Mucosa of descending colon (tissue), 3 donors: ENCODE data around the gene FBLN1. TPM values are rescaled to one million over a fixed set of nuclear protein-coding genes. Genes with fewer than 3 reads are reported as not detected.
"Not testable (repeated sequence)": the region's sequence is repeated elsewhere in the genome, so short reads cannot be mapped to it uniquely, and the experiment has no call there.

ENCODE experiments used
- ATAC-seq: fragments of 200-7000 bp; cut with Tn5 transposase; one replicate; pipeline ENCODE4 v1.9.1; 2020; ENCODE audit warnings: mild to moderate bottlenecking, moderate library complexity
- DNase-seq, 3 donors: peaks; one replicate each; pipeline ENCODE4 v3.0.0-alpha.2; 2020
- H3K36me3 ChIP-seq: fragments of 200-600 bp; one replicate; pipeline ENCODE4 v1.8.0; 2021; ENCODE audit warnings: low read depth, mild to moderate bottlenecking
- H3K4me1 ChIP-seq: fragments of 200-600 bp; one replicate; pipeline ENCODE4 v1.8.0; 2021; ENCODE audit warnings: low read depth, mild to moderate bottlenecking
- H3K4me3 ChIP-seq: fragments of 200-600 bp; one replicate; pipeline ENCODE4 v1.8.0; 2021; ENCODE audit warnings: mild to moderate bottlenecking
- H3K9me3 ChIP-seq: fragments of 200-600 bp; one replicate; pipeline ENCODE4 v1.8.0; 2021; ENCODE audit warnings: mild to moderate bottlenecking
- CTCF ChIP-seq: fragments of 200-600 bp; IDR thresholded peaks from one replicate; pipeline ENCODE4 v1.8.0; 2022; ENCODE audit warnings: antibody characterized with exemption, mild to moderate bottlenecking
- intact Hi-C, 2 donors: fragments of 100-400 bp; cut with DNase I in 1 of 2; cut with micrococcal nuclease in 1 of 2; formaldehyde crosslinking; loops; one replicate each; pipeline versions ENCODE4 v1.11.0 to v1.11.1; 2022; cut with DNase I, micrococcal nuclease
- total RNA-seq, 3 donors: library from RNA; stranded (reverse); fragmentation: NEBNext Ultra II Directional in 2 of 3; extraction: Animal tissue kit (Norgen Biotek cat#: 25700) in 2 of 3; gene quantifications; one replicate each; pipeline versions ENCODE4 v1.2.1 to v1.2.4, GENCODE V29; 2021 to 2023
- donor health status: DM: no; HTN: no; CAD: no; lungs with moderate emphysema.
- donor health status: DM: no; HTN: no; CAD: no.
- donor health status: DM: no; HTN: yes; CAD: no.

The FBLN1 gene
- total RNA-seq, 3 donors from 2014 or later, result 34.1 to 198 (median 88.3) TPM

- ATAC-seq (peak; percentile 66), DNase-seq (no peak)
- no peak overlapping the region for H3K4me3 ChIP-seq
- no peaks in the 10 kb centered on the region for H3K36me3 ChIP-seq
- TF ChIP-seq CTCF, result no peak
- peaks cover 5% of the 10 kb centered on the region for H3K4me1 ChIP-seq
- H3K9me3 ChIP-seq, result no peaks in the 10 kb centered on the region
- intact Hi-C loops, result loop anchor here in 1 of 2 donors (5.0 kb wide), 1 partner anchor 107 kb away; no protein-coding TSS in a partner anchor
These were observed 51.3 kb downstream of the FBLN1 start for GRCh38 chr22:45554040-45554406.

DNA sequence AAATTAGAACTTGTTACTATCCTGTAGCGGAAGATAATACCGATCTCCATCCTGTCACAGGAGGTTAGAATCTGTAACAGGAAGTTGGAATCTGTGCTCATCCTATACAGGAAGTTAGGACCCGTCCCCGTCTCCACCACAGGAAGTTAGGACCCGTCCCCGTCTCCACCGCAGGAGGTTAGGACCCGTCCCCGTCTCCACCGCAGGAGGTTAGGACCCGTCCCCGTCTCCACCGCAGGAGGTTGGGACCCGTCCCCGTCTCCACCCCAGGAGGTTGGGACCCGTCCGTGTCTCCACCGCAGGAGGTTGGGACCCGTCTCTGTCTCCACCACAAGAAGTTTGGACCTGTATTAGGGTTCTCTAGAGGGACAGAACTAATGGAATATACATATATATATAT, 52.2 kb downstream of the FBLN1 start:
- ATAC-seq, result no peak
- TF ChIP-seq CTCF, result no peak
- intact Hi-C loops, result loop anchor here in 1 of 2 donors (5.0 kb wide), 1 partner anchor 108 kb away; no protein-coding TSS in a partner anchor
- no peak overlapping the region for H3K4me3 ChIP-seq
- no peak for DNase-seq
- H3K36me3 ChIP-seq, result no peaks in the 10 kb centered on the region
- peaks cover 5% of the 10 kb centered on the region for H3K4me1 ChIP-seq
- no peaks in the 10 kb centered on the region for H3K9me3 ChIP-seq

- intact Hi-C loops, ATAC-seq, DNase-seq: not testable (repeated sequence)
These were observed 55.2 kb downstream of the FBLN1 start for GRCh38 chr22:45557926-45558325.

DNA sequence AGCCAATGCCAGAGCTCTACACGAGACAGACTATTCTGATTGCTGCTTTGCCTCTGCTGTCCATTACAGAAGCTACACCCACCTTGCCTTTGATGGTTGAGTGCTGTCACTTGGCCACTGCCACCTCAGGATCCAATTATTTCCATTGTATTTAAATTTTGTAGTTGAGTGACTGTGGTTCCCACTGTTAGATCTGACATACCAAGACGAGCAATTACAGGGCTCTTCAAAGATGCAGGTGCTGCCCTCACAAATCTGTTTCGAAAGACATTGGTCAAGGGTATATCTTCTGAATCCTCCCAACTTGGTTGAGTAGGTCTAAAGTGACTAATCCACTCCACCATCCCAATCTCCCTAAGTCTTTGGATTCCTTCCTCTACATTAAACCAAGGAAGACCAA, 57.4 kb downstream of the FBLN1 start:
- ATAC-seq, H3K4me1 ChIP-seq: not testable (repeated sequence)

More at GRCh38 chr22:45557926-45558325, 55.2 kb downstream of the FBLN1 start:
- not testable (repeated sequence) for H3K4me3 ChIP-seq, H3K9me3 ChIP-seq, H3K4me1 ChIP-seq, H3K36me3 ChIP-seq

DNA sequence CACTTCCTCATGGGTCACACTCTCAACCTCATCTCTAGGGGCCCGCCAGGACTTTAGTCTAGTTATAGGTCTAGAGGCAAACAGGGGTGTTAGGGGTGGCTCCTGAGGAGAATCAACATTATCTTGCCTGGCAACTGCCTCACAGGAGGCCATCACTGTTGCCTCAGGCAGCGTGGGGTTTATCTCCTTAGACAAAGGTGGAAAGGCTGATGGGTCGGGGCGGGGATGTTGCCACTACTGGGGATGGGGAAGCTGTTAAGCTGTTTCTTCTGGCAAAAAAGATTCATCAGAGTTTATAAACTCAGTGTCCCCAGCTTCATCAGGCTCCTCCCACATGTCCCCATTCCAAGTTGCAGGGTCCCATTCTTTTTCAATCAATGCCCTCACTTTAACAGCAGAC, 58.1 kb downstream of the FBLN1 start:
- not testable (repeated sequence) for H3K4me3 ChIP-seq, H3K4me1 ChIP-seq, ATAC-seq, H3K9me3 ChIP-seq, DNase-seq, H3K36me3 ChIP-seq
- intact Hi-C loops, result loop anchor here in 1 of 2 donors (10.0 kb wide), 1 partner anchor 286 kb away; no protein-coding TSS in a partner anchor

More for the DNA sequence above, 57.4 kb downstream of the FBLN1 start:
- not testable (repeated sequence) for H3K36me3 ChIP-seq, DNase-seq, H3K9me3 ChIP-seq, H3K4me3 ChIP-seq
- intact Hi-C loops, result loop anchor here in 1 of 2 donors (10.0 kb wide), 1 partner anchor 285 kb away; no protein-coding TSS in a partner anchor

- no peaks in the 10 kb centered on the region for H3K36me3 ChIP-seq
- no peak overlapping the region for H3K4me3 ChIP-seq
- no peak for ATAC-seq
- TF ChIP-seq CTCF, result no peak
- H3K9me3 ChIP-seq, result peaks cover 8% of the 10 kb centered on the region
- DNase-seq, result no peak
- intact Hi-C loops, result loop anchor here in 1 of 2 donors (10.0 kb wide), 1 partner anchor 287 kb away; no protein-coding TSS in a partner anchor
- no peaks in the 10 kb centered on the region for H3K4me1 ChIP-seq
These were observed 59.4 kb downstream of the FBLN1 start for GRCh38 chr22:45562102-45562501.

DNA sequence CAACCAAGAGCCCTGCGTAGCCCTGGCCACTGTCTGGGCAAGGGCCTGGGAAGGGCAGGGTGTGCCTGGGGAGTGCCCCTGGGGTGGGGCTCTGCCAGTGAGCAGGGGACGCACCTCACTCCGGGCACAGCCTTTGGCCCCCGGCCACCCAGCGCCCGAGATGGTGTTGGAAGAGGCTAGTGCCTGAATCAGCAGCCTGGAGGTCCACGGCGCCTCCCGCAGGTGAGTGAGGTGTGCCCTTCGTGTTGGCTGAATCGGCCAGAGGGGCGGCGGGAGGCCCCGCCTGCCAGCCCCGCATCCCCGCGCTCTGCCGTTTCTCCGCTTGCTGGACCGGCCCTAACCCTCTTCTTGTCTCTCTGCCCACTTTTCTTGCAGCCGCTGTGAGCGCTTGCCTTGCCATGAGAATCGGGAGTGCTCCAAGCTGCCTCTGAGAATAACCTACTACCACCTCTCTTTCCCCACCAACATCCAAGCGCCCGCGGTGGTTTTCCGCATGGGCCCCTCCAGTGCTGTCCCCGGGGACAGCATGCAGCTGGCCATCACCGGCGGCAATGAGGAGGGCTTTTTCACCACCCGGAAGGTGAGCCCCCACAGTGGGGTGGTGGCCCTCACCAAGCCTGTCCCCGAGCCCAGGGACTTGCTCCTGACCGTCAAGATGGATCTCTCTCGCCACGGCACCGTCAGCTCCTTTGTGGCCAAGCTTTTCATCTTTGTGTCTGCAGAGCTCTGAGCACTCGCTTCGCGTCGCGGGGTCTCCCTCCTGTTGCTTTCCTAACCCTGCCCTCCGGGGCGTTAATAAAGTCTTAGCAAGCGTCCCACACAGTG, 60.1 kb downstream of the FBLN1 start:
- no peak for ATAC-seq
- peak in 1 of 3 donors; percentile 12 for DNase-seq
- H3K9me3 ChIP-seq, result peaks cover 8% of the 10 kb centered on the region
- TF ChIP-seq CTCF, result no peak
- no peaks in the 10 kb centered on the region for H3K4me1 ChIP-seq
- no peak overlapping the region for H3K4me3 ChIP-seq
- intact Hi-C loops, result loop anchor here in 1 of 2 donors (10.0 kb wide), 1 partner anchor 288 kb away; no protein-coding TSS in a partner anchor
- H3K36me3 ChIP-seq, result no peaks in the 10 kb centered on the region
